OCI-LY7 (cell line): ENCODE results near the gene FREY1.

ENCODE experiments used
- EZH2phosphoT487 ChIP-seq: fragments of 200-600 bp; sonication (generic); IDR thresholded peaks from 2 replicates; pipeline ENCODE4 v1.6.1; 2018; ENCODE audit warnings: low read depth, borderline replicate concordance, mild to moderate bottlenecking, mixed run types, antibody characterized with exemption, low read length, moderate library complexity, mixed read lengths
- TF ChIP-seq, protein P1 (sequence below): fragments of 200-600 bp; sonication (generic); conservative IDR thresholded peaks from 2 replicates; pipeline ENCODE4 v1.5.1; 2014; ENCODE audit warnings: mild to moderate bottlenecking, antibody characterized with exemption, low read length, moderate library complexity, mixed read lengths

DNA sequence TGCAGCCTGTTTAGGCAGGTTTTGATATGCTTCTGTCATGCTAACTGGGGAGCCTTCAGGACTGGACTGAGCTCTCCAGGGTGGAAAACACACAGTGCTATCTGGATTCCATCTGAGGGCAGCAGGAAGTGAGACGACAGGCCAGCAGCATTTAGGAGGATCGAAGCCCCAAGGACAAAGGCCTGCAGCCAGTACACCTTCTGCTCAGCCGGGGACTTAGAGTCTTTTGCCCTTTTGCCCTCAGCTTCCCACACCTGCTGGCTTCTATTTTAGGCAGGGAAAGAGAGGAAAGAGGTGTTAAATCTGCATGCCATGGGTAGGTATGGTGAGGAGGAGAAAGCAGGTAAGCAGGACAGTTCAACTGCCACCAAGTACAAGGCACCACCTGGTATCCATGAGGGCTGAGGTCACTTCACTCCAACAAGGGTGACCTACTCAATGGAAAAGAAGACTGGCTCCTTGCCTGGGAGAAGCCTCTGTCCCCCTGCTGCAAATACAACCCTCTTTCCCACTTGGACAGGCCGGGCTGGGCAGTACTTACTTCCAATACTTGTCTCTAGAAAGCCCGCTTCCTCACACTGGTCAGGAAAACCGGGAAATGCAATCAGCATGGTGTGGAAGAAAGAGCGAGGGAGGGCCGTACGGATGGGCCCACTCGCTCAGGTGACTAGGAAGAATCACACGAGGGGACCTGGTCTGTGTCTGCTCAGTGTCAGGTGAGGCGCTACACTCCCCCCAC, 27.7 kb upstream of the FREY1 start:
- TF ChIP-seq, protein P1, sequence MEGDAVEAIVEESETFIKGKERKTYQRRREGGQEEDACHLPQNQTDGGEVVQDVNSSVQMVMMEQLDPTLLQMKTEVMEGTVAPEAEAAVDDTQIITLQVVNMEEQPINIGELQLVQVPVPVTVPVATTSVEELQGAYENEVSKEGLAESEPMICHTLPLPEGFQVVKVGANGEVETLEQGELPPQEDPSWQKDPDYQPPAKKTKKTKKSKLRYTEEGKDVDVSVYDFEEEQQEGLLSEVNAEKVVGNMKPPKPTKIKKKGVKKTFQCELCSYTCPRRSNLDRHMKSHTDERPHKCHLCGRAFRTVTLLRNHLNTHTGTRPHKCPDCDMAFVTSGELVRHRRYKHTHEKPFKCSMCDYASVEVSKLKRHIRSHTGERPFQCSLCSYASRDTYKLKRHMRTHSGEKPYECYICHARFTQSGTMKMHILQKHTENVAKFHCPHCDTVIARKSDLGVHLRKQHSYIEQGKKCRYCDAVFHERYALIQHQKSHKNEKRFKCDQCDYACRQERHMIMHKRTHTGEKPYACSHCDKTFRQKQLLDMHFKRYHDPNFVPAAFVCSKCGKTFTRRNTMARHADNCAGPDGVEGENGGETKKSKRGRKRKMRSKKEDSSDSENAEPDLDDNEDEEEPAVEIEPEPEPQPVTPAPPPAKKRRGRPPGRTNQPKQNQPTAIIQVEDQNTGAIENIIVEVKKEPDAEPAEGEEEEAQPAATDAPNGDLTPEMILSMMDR = no peak
- no peak for TF ChIP-seq EZH2phosphoT487
